OCI-LY7 (cell line): ENCODE data around the gene JUN. TPM values are rescaled to one million over a fixed set of nuclear protein-coding genes. Genes with fewer than 3 reads are reported as not detected.

Experiments used
- BruUV-seq: library from RNA; stranded (reverse); fragments of 400-500 nt; replicated peaks from 2 replicates; lab custom pipeline; 2021; lab: Mats Ljungman, UMichigan
- CTCF ChIA-PET: fragments of 300-600 bp; sonication (Branson Sonifier 250); formaldehyde crosslinking; loops from one replicate; lab custom pipeline; 2022; ENCODE audit warnings: antibody characterized with exemption; ENCODE audit not compliant: unreplicated experiment; lab: Charles Lee
- POLR2A ChIA-PET: fragments of 300-600 bp; sonication (Branson Sonifier 250); formaldehyde crosslinking; loops from one replicate; lab custom pipeline; 2022; ENCODE audit warnings: antibody characterized with exemption; lab: Charles Lee
- DNase-seq: peaks from one replicate; pipeline ENCODE4 v3.0.0-alpha.2; 2015; ENCODE audit warnings: low spot score
- H2AFZ ChIP-seq: fragments of 200-600 bp; sonication (generic), shearing (Covaris generic); 2 replicates; pipeline ENCODE4 v1.6.1; 2014; ENCODE audit warnings: mild to moderate bottlenecking, antibody characterized with exemption, low read length, moderate library complexity
- H3K27ac ChIP-seq: fragments of 200-600 bp; sonication (generic); 2 replicates; pipeline ENCODE4 v1.5.1; 2014; ENCODE audit warnings: mixed run types, low read depth, mild to moderate bottlenecking, moderate library complexity, low read length, inconsistent platforms; ENCODE audit not compliant: poor library complexity, severe bottlenecking
- H3K36me3 ChIP-seq: fragments of 200-600 bp; sonication (generic); 2 replicates; pipeline ENCODE4 v1.6.1; 2014; ENCODE audit warnings: mild to moderate bottlenecking, antibody characterized with exemption, low read length, moderate library complexity, mixed read lengths; ENCODE audit not compliant: insufficient read depth
- H3K4me1 ChIP-seq: fragments of 200-600 bp; sonication (generic); 2 replicates; pipeline ENCODE4 v1.5.1; 2014; ENCODE audit warnings: mild to moderate bottlenecking, low read length; ENCODE audit not compliant: insufficient read depth, poor library complexity, severe bottlenecking
- H3K4me2 ChIP-seq: fragments of 200-600 bp; sonication (generic); 2 replicates; pipeline ENCODE4 v1.6.1; 2014; ENCODE audit warnings: mild to moderate bottlenecking, low read length
- H3K4me3 ChIP-seq: fragments of 200-600 bp; sonication (generic); 2 replicates; pipeline ENCODE4 v1.5.1; 2014; ENCODE audit warnings: mild to moderate bottlenecking, low read depth, low read length; ENCODE audit not compliant: poor library complexity, severe bottlenecking
- H3K79me2 ChIP-seq: fragments of 200-600 bp; sonication (generic); 2 replicates; pipeline ENCODE4 v1.6.1; 2016; ENCODE audit warnings: low read depth, mild to moderate bottlenecking, low read length, moderate library complexity, mixed read lengths; ENCODE audit not compliant: insufficient read depth
- H3K9me2 ChIP-seq: fragments of 200-600 bp; sonication (generic); 2 replicates; pipeline ENCODE4 v1.6.1; 2016; ENCODE audit warnings: mild to moderate bottlenecking, low read length, mixed read lengths; ENCODE audit not compliant: insufficient read depth
- H3K9me3 ChIP-seq: fragments of 200-600 bp; sonication (generic); 2 replicates; pipeline ENCODE4 v1.6.1; 2014; ENCODE audit warnings: mild to moderate bottlenecking, mixed run types, low read length, mixed read lengths
- H4K20me1 ChIP-seq: fragments of 200-600 bp; sonication (generic); 2 replicates; pipeline ENCODE4 v1.6.1; 2014; ENCODE audit warnings: mild to moderate bottlenecking, antibody characterized with exemption, low read length, moderate library complexity, mixed read lengths; ENCODE audit not compliant: insufficient read depth
- EZH2phosphoT487 ChIP-seq: fragments of 200-600 bp; sonication (generic); IDR thresholded peaks from 2 replicates; pipeline ENCODE4 v1.6.1; 2018; ENCODE audit warnings: low read depth, borderline replicate concordance, mild to moderate bottlenecking, mixed run types, antibody characterized with exemption, low read length, moderate library complexity, mixed read lengths
- intact Hi-C: fragments of 100-400 bp; cut with micrococcal nuclease; formaldehyde crosslinking; loops from one replicate; pipeline ENCODE4 v1.10.0; 2022; ENCODE audit not compliant: unreplicated experiment
- total RNA-seq, 2 experiments: library from RNA; depleted of rRNA in 1 of 2; stranded (reverse); fragments of >200 nt in 1 of 2; shearing (Covaris generic) in 1 of 2; gene quantifications; 2 replicates each; pipeline ENCODE4 v1.2.3, GENCODE V29; 2014 to 2022
- TF ChIP-seq, protein P1 (sequence below): fragments of 200-600 bp; sonication (generic); conservative IDR thresholded peaks from 2 replicates; pipeline ENCODE4 v1.5.1; 2014; ENCODE audit warnings: mild to moderate bottlenecking, antibody characterized with exemption, low read length, moderate library complexity, mixed read lengths

Gene JUN
- total RNA-seq, 2 experiments from 2014 or later: 4.2 to 7.7 TPM

DNA sequence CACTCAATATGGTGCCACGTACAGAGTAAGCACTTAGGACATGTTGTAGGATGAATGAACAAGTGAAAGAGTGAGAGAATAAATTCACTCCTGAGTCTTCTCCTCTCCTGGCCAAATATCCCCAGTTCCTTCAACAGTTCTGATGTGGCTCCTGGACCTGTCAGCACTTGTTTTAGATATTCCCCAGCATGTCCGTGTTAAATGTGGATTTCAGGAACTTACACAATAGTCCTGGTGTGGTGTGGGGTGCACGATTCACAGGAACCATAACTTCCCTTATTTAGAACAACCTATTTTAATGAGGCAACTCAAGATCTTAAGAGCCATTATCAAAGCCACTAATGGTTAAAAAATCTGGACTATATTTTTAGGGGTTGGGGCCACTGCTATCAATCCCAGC, 45.0 kb downstream of the JUN start:
- TF ChIP-seq EZH2phosphoT487: no peak
- TF ChIP-seq, protein P1, sequence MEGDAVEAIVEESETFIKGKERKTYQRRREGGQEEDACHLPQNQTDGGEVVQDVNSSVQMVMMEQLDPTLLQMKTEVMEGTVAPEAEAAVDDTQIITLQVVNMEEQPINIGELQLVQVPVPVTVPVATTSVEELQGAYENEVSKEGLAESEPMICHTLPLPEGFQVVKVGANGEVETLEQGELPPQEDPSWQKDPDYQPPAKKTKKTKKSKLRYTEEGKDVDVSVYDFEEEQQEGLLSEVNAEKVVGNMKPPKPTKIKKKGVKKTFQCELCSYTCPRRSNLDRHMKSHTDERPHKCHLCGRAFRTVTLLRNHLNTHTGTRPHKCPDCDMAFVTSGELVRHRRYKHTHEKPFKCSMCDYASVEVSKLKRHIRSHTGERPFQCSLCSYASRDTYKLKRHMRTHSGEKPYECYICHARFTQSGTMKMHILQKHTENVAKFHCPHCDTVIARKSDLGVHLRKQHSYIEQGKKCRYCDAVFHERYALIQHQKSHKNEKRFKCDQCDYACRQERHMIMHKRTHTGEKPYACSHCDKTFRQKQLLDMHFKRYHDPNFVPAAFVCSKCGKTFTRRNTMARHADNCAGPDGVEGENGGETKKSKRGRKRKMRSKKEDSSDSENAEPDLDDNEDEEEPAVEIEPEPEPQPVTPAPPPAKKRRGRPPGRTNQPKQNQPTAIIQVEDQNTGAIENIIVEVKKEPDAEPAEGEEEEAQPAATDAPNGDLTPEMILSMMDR: no peak
- H3K9me2 ChIP-seq: no peaks in the 10 kb centered on the region
- no TSS peak for BruUV-seq
- no peak for DNase-seq
- H2AFZ ChIP-seq: no peak overlapping the region
- no peak overlapping the region for H3K27ac ChIP-seq
- ChIA-PET POLR2A (interaction anchor here (0.7 kb wide), 1 partner anchor 1433 kb away, joined by 3 read pairs; no protein-coding TSS in a partner anchor), CTCF (no interaction called here)
- no peaks in the 10 kb centered on the region for H3K79me2 ChIP-seq
- no peak overlapping the region for H3K4me3 ChIP-seq
- intact Hi-C loops: no loop called here
- H3K9me3 ChIP-seq: no peaks in the 10 kb centered on the region
- H3K4me1 ChIP-seq: no peaks in the 10 kb centered on the region
- no peaks in the 10 kb centered on the region for H3K36me3 ChIP-seq
- H4K20me1 ChIP-seq: no peaks in the 10 kb centered on the region
- H3K4me2 ChIP-seq: no peak overlapping the region

DNA sequence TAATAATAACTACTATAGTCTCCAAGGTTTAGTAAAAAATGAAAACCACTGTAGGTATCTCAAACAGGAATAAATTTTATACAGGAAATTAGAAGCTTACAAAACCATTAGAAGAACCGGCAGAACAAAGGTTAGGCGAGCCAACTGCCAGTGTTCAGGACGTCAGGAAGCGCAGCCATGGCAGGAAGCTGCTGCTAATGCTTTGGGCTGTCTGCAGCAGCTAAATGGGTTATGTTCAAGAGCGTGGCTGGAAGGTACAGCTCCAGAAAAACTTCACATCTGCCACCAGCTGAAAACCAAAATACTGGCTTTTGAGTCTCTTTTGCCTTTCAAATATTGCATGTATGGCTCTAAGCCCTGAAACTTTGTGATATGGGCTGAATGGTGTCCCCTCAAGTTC, 48.3 kb downstream of the JUN start:
- Histone ChIP-seq H3K4me3 (no peak overlapping the region), H3K27ac (no peak overlapping the region), H4K20me1 (no peaks in the 10 kb centered on the region), H3K4me1 (no peaks in the 10 kb centered on the region), H3K9me2 (no peaks in the 10 kb centered on the region), H3K36me3 (no peaks in the 10 kb centered on the region), H3K9me3 (no peaks in the 10 kb centered on the region), H2AFZ (no peak overlapping the region), H3K79me2 (no peaks in the 10 kb centered on the region), H3K4me2 (no peak overlapping the region)
- intact Hi-C loops: no loop called here
- BruUV-seq: no TSS peak
- TF ChIP-seq, protein P1: no peak
- TF ChIP-seq EZH2phosphoT487: no peak
- CTCF ChIA-PET: no interaction called here
- no peak for DNase-seq
- POLR2A ChIA-PET: interaction anchor here (0.6 to 1.0 kb wide), 2 partner anchors 38 to 989 kb away, joined by 3 to 4 read pairs; no protein-coding TSS in a partner anchor

DNA sequence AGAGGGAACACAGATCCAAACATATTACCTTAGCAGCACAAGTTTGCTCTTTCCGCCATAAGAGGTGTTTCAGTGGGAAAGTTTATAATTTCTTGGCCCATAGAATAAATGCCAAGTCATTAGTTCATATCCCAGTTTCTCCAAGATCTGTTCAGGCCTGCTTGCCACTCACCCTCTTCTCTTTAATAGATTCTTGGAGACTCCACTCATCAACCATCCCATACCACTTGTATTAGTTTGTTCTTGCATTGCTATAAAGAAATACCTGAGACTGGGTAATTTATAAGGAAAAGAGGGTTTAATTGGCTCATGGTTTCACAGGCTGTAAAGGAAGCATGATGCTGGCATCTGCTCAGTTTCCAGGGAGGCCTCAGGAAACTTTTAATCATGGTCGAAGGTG, 49.2 kb downstream of the JUN start:
- no peaks in the 10 kb centered on the region for H3K9me3 ChIP-seq
- no peaks in the 10 kb centered on the region for H3K36me3 ChIP-seq
- no peak overlapping the region for H3K4me2 ChIP-seq
- H3K27ac ChIP-seq: no peak overlapping the region
- H3K4me1 ChIP-seq: no peaks in the 10 kb centered on the region
- H2AFZ ChIP-seq: no peak overlapping the region
- H4K20me1 ChIP-seq: no peaks in the 10 kb centered on the region
- no peaks in the 10 kb centered on the region for H3K79me2 ChIP-seq
- no peak for DNase-seq
- TF ChIP-seq, protein P1: no peak
- no peak for TF ChIP-seq EZH2phosphoT487
- H3K9me2 ChIP-seq: no peaks in the 10 kb centered on the region
- H3K4me3 ChIP-seq: no peak overlapping the region
- CTCF ChIA-PET: no interaction called here
- intact Hi-C loops: no loop called here
- no TSS peak for BruUV-seq
- POLR2A ChIA-PET: no interaction called here
